Caki2 (cell line): ENCODE data around the gene FLNB. TPM values are rescaled to one million over a fixed set of nuclear protein-coding genes. Genes with fewer than 3 reads are reported as not detected.

ENCODE experiments used
- DNase-seq: peaks from one replicate; pipeline ENCODE4 v3.0.0-alpha.2; 2015; ENCODE audit warnings: low read depth
- in situ Hi-C: cut with HindIII; loops from 2 replicates; pipeline ENCODE4 v1.10.0; 2016; ENCODE audit warnings: low sequenced_read_pairs, low pct_unique_long_range_greater_than_20kb, mixed read lengths
- total RNA-seq: library from RNA; depleted of rRNA; stranded (reverse); fragments of >200 nt; shearing (Covaris generic); gene quantifications from 2 replicates; pipeline ENCODE4 v1.2.3, GENCODE V29; 2014; ENCODE audit warnings: low replicate concordance

The FLNB gene
- total RNA-seq, 1 experiment from 2014 or later = 197 TPM

DNA sequence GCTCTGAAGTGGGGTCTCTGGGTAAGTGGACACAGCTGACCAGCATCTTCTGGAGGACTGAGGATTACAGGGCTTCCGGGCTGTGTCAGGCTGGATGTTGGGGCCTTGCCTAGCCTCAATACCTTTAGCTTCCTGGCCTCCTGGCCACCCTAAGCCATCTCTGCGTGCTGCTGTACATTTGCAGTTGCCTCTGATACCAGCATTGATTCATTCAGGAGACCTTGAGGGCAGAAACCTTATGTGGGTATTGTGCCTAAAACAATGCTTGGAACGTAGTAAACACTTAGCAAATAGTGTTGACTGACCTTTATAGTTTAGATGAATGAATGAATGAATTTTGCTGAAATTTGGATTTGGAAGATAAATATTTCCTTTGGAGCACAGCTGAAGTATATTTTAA, 97.0 kb downstream of the FLNB start:
- in situ Hi-C loops = no loop called here
- no peak for DNase-seq

- no peak for DNase-seq
- in situ Hi-C loops = no loop called here
These were observed 97.8 kb downstream of the FLNB start for GRCh38 chr3:58106061-58106460.

DNA sequence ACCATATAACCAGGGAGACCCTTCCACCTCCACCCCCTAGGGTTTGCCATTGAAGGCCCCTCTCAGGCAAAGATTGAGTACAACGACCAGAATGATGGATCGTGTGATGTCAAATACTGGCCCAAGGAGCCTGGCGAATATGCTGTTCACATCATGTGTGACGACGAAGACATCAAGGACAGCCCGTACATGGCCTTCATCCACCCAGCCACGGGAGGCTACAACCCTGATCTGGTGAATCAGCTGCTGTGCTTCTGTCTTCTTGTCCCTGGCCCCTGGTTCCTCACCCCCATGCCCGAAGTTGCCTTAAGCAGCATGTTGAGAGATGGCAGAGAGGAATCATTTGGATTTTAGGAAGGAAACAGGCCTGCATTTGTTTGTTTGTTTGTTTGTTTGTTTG, 98.4 kb downstream of the FLNB start:
- in situ Hi-C loops = no loop called here
- no peak for DNase-seq

- no peak for DNase-seq
- in situ Hi-C loops = no loop called here
These were observed 99.4 kb downstream of the FLNB start for GRCh38 chr3:58107597-58107996.

DNA sequence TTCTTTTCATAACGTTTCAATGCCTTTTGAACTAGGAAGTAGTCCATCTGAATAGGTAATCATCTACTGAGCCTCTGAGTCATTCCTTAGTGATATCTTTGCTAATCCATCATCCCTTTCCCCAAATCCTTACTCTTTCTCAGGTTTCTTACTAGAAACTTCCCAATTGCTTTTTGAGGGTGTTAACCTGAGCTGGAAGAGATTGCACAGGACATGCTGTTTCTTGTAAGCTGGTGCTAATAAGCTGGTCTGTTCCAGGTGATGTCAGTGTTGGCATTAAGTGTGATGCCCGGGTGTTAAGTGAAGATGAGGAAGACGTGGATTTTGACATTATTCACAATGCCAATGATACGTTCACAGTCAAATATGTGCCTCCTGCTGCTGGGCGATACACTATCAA, 101.5 kb downstream of the FLNB start:
- in situ Hi-C loops = no loop called here
- DNase-seq = no peak

DNA sequence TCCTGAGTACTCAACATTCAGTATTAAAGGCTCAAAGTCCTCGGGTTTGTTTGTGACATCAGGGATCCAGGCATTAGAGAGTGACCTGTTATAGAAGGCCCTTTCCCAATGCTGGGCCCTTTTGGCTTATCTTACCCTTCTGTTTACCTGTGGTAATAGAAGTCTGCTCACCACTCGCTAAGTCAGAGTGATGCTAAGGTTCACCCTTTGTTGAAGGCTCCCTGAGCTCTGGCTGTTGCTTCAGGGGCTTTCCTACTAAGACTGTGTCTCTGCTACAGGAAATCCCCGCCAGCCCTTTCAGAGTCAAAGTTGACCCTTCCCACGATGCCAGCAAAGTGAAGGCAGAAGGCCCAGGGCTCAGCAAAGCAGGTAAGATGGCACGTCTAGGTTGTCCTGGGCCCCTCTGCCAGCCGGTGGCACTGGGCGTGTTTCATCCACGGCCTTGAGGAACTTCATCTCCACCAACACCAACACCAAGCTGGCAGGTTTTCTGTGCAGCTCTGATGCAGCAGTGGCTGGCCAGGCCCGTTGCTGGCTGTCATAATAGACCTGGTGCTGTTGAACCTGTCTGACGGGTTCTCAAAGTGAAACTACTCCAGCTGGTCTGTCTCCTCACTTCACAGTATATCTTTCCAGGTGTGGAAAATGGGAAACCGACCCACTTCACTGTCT, 103.4 kb downstream of the FLNB start:
- no peak for DNase-seq

DNA sequence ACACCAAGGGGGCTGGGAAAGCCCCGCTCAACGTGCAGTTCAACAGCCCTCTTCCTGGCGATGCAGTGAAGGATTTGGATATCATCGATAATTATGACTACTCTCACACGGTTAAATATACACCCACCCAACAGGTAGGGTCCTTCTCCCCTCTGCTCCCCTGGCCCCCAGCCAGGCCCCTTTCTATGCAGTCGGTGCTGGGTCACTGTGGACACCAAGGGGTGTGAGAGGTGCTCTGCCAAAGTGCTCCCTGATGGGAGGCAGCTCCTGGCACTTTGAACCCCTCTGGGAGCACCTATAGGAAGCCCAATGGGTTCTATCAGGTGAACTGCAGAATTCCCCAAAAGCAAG, 103.9 kb downstream of the FLNB start:
- DNase-seq = no peak
- in situ Hi-C loops = no loop called here

More for the DNA sequence above, 103.4 kb downstream of the FLNB start:
- in situ Hi-C loops = no loop called here

DNA sequence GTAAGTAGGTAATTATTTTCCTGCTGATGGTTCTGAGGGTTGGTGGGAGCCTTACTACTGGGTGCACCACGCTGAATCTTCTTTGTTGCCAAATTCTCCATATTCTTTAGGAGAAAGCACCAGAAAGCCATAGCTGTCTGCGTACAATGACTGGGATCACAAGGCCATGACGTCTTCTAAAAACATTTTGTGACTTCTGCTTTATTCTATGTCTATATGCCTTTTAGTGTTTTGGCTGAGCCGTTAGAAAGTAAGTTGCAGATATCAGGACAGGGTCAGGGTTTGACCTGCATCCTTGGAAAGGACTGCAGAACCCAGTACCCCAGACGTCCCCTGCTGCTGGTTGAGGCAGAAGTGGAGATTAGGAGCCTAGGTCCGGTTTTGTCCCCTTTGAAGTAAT, 107.0 kb downstream of the FLNB start:
- DNase-seq = no peak
- in situ Hi-C loops = no loop called here

DNA sequence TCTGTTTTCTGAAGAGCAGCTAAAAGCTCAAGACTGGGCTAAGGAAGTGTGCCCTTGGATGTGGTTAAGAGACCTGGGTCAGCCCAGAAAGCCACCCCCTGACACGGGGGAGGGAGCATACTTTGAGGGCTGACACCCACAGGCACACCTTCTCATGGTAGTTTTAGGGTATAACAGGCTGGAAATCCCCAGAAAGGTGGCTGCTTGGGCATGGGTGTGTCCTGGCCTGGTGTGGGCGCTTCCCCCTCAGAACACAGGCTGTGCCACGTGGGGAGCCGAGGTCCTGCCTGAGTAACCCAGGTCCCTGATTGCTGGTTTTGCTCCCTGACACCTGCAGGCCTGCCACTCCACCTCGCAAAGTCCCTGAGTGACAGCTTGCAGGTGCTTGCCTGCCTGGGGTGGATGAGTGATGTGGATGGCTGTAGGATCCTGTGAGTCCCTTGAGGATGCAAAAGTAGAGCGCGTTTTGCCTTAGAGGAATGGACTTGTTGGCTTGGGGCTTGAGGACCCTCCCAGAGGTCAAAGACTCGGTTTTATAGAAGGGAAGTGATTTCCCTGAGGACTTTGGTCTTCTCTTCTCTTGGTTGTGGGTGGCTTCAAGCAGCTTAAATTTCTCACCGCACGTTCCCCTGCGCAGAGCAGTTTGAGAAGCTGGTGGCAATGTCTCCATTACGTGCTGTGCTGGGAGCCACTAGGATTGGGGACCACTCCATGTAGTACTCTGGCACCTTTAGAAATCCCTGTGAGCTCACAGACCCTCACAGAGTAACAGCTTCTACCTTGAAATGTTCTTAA, 108.1 kb downstream of the FLNB start:
- in situ Hi-C loops = no loop called here
- DNase-seq = no peak

GRCh38 chr3:58116985-58117384, 108.8 kb downstream of the FLNB start:
- no peak for DNase-seq
- in situ Hi-C loops = no loop called here

DNA sequence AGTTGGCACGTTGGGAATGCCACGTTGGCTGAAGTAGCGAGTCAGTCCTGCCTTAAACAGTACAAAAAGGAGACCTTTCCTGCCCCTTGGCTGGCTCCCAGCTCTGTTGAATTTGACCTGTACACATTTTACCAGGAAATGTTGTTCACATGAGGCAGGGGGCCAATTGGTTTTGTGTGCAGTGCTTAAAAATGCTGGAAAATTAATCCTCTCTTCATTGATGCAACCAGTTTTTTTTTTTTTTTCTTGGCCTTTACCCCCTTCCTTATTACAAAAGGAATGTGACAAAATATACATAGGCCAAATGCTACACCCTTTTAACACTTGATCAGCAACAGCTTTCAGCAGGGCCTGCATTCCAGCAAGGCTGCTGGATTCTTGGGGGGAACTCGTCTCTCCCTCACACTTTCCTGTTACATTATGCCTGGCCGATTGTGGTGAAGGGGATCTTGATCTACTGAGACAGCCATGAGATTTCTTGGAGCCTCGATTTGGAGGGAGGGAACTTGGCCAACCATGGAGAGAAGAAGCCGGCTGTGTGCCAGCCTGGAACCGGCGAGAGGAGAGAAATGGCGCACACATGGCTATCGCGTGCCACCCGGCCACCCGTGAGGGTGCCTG, 109.4 kb downstream of the FLNB start:
- in situ Hi-C loops = no loop called here
- DNase-seq = no peak

- DNase-seq = no peak
- in situ Hi-C loops = no loop called here
These were observed 111.0 kb downstream of the FLNB start for GRCh38 chr3:58119186-58119585.

DNA sequence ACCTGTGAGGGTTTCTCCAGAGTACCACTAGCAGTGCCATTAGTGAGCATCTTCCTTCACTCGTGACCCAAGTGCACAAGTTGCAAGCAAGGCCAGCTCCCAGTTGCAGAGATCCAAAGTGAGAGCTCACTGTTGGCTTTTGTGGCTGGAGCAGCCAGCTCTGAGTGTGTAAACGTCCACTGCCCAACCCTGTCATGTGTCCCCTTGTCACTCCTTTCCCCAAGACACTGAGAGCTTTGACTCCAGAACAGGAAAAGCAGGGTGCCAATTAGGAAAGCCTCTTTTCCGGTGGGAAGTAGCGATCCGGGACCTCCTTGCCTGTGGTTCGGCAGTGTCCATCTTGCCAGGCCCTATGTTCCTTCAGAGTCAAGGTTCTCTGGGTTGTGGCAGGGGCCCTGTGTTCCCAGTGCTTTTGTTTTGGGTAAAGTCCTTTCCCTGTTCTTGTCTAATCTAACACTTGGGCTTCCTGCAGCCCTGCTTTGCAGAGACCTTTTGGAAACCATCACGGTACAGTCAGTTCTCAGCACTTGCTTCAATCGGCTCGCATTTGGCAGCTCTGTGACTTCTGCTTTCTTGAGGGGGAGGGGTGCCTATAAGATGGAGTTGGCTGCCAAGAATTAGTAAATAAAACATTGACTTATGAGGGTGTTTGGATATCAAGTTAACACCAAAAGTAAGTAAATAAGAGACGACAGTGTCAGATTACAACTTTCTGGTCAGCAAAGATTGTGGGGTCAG, 112.0 kb downstream of the FLNB start:
- DNase-seq = no peak
- in situ Hi-C loops = no loop called here

DNA sequence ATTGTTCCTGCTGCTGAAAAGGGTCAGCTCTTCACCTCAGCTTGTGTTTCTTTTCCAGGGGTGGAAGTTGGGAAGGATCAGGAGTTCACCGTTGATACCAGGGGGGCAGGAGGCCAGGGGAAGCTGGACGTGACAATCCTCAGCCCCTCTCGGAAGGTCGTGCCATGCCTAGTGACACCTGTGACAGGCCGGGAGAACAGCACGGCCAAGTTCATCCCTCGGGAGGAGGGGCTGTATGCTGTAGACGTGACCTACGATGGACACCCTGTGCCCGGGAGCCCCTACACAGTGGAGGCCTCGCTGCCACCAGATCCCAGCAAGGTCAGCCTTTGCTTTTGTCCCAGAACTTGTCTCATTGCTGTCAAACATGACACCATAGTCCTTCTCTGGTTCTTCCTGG, 113.0 kb downstream of the FLNB start:
- in situ Hi-C loops = no loop called here

DNA sequence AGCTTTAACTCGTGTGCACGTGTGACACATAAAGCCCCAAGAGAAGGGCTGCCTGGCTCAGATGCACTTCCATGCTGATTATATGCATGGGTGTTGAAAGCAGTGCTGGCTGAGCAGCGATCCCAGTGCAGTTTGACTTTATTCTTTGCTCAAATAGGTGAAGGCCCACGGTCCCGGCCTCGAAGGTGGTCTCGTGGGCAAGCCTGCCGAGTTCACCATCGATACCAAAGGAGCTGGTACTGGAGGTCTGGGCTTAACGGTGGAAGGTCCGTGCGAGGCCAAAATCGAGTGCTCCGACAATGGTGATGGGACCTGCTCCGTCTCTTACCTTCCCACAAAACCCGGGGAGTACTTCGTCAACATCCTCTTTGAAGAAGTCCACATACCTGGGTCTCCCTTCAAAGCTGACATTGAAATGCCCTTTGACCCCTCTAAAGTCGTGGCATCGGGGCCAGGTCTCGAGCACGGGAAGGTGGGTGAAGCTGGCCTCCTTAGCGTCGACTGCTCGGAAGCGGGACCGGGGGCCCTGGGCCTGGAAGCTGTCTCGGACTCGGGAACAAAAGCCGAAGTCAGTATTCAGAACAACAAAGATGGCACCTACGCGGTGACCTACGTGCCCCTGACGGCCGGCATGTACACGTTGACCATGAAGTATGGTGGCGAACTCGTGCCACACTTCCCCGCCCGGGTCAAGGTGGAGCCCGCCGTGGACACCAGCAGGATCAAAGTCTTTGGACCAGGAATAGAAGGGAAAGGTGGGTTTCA, 114.9 kb downstream of the FLNB start:
- DNase-seq = no peak
- in situ Hi-C loops = no loop called here

More for the DNA sequence above, 113.0 kb downstream of the FLNB start:
- no peak for DNase-seq

DNA sequence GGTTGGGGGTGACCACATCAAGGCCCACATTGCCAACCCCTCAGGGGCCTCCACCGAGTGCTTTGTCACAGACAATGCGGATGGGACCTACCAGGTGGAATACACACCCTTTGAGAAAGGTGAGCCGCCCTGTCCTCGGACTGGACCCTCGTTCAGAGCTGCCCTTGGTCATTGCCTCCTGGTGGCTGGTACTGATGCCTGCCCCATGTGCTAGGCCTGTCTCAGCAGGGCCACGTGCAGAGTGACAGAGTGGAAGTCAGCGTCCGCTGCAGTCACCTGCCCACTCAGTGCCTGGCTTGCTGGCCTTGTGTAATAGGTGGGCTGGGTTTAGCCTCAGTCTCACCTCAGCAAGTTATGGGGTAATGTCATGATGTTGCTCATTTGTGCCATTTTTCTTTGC, 116.2 kb downstream of the FLNB start:
- in situ Hi-C loops = no loop called here
- DNase-seq = no peak

DNA sequence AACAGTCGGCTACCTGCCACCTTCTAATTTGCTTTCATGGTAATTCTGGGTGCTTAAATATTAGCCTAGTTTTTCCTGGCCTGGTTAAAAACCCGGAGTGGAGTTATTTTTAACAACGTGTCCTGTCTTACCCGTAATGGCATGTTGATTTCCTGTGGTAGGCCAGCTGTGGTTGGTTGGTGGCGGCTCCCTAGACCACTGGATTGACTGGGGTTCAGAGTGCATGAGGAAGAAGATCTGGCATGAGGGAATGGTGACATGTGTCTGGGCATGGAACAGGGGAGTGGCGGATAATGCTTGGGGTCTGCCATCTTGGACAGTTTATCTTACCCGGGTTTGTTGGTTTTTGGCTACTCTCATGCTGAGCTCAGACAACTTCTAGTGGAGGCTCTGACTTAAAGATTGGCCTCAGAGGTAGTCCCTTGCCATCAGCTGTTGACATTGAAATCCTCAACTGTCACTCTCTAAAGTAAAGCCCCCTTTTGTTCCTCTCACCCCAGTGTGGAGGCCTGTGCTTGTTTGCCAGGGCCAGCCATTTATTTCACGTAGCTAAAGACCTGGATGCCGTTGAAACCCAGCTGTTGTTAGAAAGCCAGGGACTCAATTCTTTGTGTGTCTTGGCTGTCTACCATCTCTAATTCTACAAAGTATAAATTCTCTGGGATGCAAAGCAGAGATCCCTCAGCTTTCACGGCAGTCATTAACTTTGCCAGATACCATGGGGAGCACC, 121.0 kb downstream of the FLNB start:
- no peak for DNase-seq
- in situ Hi-C loops = no loop called here

GRCh38 chr3:58130591-58130990, 122.4 kb downstream of the FLNB start:
- no peak for DNase-seq

More at GRCh38 chr3:58130591-58130990, 122.4 kb downstream of the FLNB start:
- in situ Hi-C loops = no loop called here
